Measurements from ENCODE around the gene PEX12.
"Not testable (repeated sequence)": the region's sequence is repeated elsewhere in the genome, so short reads cannot be mapped to it uniquely, and the experiment has no call there.

The PEX12 gene

DNA sequence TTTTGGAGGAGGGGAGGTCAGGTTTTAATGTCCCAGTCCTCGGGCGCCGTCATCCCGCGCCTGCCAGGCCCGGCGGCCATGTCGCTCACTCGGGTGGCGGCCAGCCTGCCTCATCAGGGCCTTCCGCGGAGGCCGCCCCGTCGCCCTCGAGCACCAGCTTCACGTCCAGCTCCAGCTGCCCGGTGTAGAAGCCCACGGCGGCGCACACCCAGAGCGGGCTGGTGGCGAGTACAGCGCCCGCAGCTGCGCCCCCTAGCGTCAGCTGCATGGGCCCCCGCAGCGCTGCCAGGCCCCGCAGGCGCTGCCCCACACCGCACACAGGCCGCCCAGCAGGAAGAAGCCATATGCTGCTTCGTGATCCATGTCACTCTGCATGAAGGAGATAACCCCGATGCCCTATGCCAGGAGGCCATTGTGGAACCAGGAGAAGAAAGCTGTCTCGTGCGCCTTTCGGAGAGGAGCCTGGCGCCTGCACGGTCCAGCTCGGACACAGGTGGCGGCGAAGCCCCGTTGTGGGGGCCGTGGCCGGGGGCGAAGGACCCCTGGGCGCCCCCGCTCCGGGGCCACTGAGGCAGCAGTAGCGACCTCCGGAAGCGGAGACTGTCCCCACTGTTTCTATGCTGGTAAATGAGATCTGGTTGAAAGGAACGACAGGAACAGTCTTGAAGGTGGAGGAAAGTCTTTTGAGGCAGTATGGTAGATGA, 18.3 kb upstream of the PEX12 start:
- Mint-ChIP-seq H3K4me3 (no peak overlapping the region), H3K4me1 (ENCODE audit: low read depth) (peaks cover 8% of the 10 kb centered on the region), H3K9me3 (no peaks in the 10 kb centered on the region), H3K27ac (no peak overlapping the region), H3K36me3 (ENCODE audit: low read depth) (peaks cover 48% of the 10 kb centered on the region), H3K27me3 (ENCODE audit: low read depth) (no peaks in the 10 kb centered on the region)

DNA sequence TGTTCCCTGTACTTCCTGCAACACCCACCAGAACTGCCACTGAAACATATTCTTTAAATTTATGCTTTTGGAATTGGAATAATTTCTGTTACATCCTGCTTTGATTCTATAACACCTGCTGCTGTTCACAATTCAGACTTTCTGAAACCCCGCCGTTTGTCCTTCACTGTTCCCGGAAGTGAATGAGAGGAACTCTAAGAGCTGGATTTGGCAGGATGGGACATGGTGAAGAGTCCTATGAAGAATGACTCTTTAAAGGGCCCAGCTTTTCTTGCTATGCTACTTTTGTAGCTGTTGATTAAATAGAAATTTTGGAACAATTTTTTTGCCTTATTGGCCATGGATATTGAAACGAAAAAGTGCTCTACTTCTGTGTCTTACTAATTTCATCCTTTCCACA, 17.7 kb upstream of the PEX12 start:
- no peaks in the 10 kb centered on the region for H3K9me3 Mint-ChIP-seq
- no peak overlapping the region for H3K27ac Mint-ChIP-seq
- H3K27me3 Mint-ChIP-seq (ENCODE audit: low read depth): no peaks in the 10 kb centered on the region
- H3K36me3 Mint-ChIP-seq (ENCODE audit: low read depth): peaks cover 47% of the 10 kb centered on the region
- peaks cover 8% of the 10 kb centered on the region for H3K4me1 Mint-ChIP-seq (ENCODE audit: low read depth)
- H3K4me3 Mint-ChIP-seq: no peak overlapping the region

GRCh38 chr17:35588196-35588920, 10.0 kb upstream of the PEX12 start:
- Mint-ChIP-seq H3K27me3 (ENCODE audit: low read depth) (peaks cover 9% of the 10 kb centered on the region), H3K4me1 (ENCODE audit: low read depth) (peaks cover 24% of the 10 kb centered on the region), H3K27ac (peak overlapping the region; percentile 95), H3K4me3 (peak overlapping the region; percentile 92), H3K36me3 (ENCODE audit: low read depth) (peaks cover 4% of the 10 kb centered on the region), H3K9me3 (no peaks in the 10 kb centered on the region)

- peaks cover 9% of the 10 kb centered on the region for H3K27me3 Mint-ChIP-seq (ENCODE audit: low read depth)
- H3K4me3 Mint-ChIP-seq: peak within 1 kb of the TSS; percentile 92
- H3K9me3 Mint-ChIP-seq: no peaks in the 10 kb centered on the region
- peaks cover 23% of the 10 kb centered on the region for H3K4me1 Mint-ChIP-seq (ENCODE audit: low read depth)
- peaks cover 3% of the 10 kb centered on the region for H3K36me3 Mint-ChIP-seq (ENCODE audit: low read depth)
- peak within 1 kb of the TSS; percentile 95 for H3K27ac Mint-ChIP-seq
Observed at GRCh38 chr17:35587074-35587961, 8.9 kb upstream of the PEX12 start, which contains the start of gene AP2B1. AP2B1 (plus strand) TSS chr17:35587322; CDS start chr17:35594031, 6,709 bp downstream.

- H3K4me1 Mint-ChIP-seq (ENCODE audit: low read depth): peaks cover 23% of the 10 kb centered on the region
- H3K9me3 Mint-ChIP-seq: no peaks in the 10 kb centered on the region
- H3K27me3 Mint-ChIP-seq (ENCODE audit: low read depth): peaks cover 9% of the 10 kb centered on the region
- peak overlapping the region; percentile 95 for H3K27ac Mint-ChIP-seq
- peak overlapping the region; percentile 92 for H3K4me3 Mint-ChIP-seq
- peaks cover 3% of the 10 kb centered on the region for H3K36me3 Mint-ChIP-seq (ENCODE audit: low read depth)
Observed at GRCh38 chr17:35586569-35587073, 8.2 kb upstream of the PEX12 start.

GRCh38 chr17:35584061-35584460, 5.7 kb upstream of the PEX12 start:
- H3K9me3 Mint-ChIP-seq: no peaks in the 10 kb centered on the region
- H3K36me3 Mint-ChIP-seq (ENCODE audit: low read depth): peaks cover 3% of the 10 kb centered on the region
- peaks cover 13% of the 10 kb centered on the region for H3K4me1 Mint-ChIP-seq (ENCODE audit: low read depth)
- no peak overlapping the region for H3K27ac Mint-ChIP-seq
- H3K4me3 Mint-ChIP-seq: no peak overlapping the region
- H3K27me3 Mint-ChIP-seq (ENCODE audit: low read depth): peaks cover 9% of the 10 kb centered on the region

DNA sequence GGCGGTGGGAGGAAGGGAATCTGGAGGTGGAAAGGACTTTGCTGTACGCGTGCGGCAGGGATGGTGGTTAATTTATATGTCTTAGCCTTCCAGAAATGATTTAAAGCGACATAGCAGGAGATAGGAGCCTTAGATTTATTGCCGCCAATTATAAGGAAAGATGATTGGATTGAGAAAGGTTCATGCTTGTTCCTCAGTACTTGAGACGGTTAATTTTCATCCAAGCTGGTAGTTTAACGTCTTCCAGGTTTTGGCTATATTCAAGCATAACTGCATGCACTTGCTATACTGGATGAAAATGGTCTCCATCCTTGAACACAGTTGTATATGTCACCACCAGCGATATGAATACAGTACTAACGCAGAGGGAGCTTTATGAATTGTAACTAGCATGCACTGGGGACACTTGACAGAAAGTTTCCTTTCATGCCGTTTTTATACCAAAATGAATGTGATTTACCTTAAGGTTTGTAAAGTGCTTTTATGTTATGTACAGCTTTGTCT, 610 bp upstream of the PEX12 start:
- Mint-ChIP-seq H3K4me1 (ENCODE audit: low read depth) (peaks cover 14% of the 10 kb centered on the region), H3K36me3 (ENCODE audit: low read depth) (peaks cover 14% of the 10 kb centered on the region), H3K27ac (peak overlapping the region; percentile 96), H3K27me3 (ENCODE audit: low read depth) (no peaks in the 10 kb centered on the region), H3K4me3 (peak overlapping the region; percentile 96), H3K9me3 (no peaks in the 10 kb centered on the region)

- H3K9me3 Mint-ChIP-seq: no peaks in the 10 kb centered on the region
- peaks cover 14% of the 10 kb centered on the region for H3K36me3 Mint-ChIP-seq (ENCODE audit: low read depth)
- H3K27ac Mint-ChIP-seq: peak overlapping the region; percentile 96
- H3K4me1 Mint-ChIP-seq (ENCODE audit: low read depth): peaks cover 14% of the 10 kb centered on the region
- H3K4me3 Mint-ChIP-seq: peak overlapping the region; percentile 96
- H3K27me3 Mint-ChIP-seq (ENCODE audit: low read depth): no peaks in the 10 kb centered on the region
Observed at GRCh38 chr17:35577830-35578196, 558 bp downstream of the PEX12 start.

DNA sequence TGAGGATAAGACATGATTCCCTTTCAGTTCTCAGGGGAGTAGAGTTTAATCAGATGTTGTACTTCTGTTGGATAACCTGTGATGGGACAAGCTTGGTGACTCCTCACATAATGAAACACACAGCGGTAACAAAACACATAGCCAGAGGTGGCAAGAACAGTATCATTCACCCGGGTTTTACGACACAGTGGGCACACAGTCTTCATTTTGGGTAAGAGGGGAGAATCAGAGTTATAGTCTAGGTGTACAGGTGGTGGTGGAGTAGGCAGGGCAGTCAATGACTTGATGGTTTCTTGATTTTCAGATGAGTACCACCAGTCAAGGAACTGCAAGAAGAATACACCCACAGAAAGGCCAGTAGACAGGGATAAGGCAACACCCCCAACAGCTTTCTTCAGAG, 2.6 kb downstream of the PEX12 start:
- Mint-ChIP-seq H3K27ac (no peak overlapping the region), H3K4me3 (no peak overlapping the region), H3K9me3 (no peaks in the 10 kb centered on the region)

DNA sequence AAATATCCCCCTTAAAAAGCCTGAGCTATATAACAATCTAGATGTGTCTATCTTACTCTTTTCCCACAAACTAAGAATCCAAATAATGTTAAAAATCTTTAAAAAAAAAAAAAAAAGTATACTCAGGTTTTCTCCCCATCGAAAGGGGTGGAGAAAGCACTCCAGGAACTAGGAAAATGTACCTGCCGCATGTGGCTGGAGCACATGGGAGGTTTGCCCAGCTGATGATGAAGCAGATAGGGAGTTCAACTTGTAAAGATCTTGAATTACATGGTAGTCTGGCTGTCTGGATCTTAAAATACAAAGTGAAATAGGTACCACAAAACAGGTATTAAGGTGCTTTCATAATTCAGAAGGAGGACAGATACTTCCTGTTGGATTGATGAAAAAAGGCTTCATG, 9.0 kb downstream of the PEX12 start:
- H3K27ac Mint-ChIP-seq: peak overlapping the region; percentile 32

More for the DNA sequence above, 2.6 kb downstream of the PEX12 start:
- Mint-ChIP-seq H3K4me1 (ENCODE audit: low read depth) (peaks cover 14% of the 10 kb centered on the region), H3K27me3 (ENCODE audit: low read depth) (no peaks in the 10 kb centered on the region), H3K36me3 (ENCODE audit: low read depth) (peaks cover 14% of the 10 kb centered on the region)

GRCh38 chr17:35568561-35568960, 9.8 kb downstream of the PEX12 start:
- Mint-ChIP-seq H3K27me3 (ENCODE audit: low read depth) (peaks cover 21% of the 10 kb centered on the region), H3K4me3 (peak overlapping the region; percentile 81), H3K27ac (peak overlapping the region; percentile 49), H3K9me3 (no peaks in the 10 kb centered on the region), H3K36me3 (ENCODE audit: low read depth) (peaks cover 3% of the 10 kb centered on the region), H3K4me1 (ENCODE audit: low read depth) (peaks cover 17% of the 10 kb centered on the region)

More for the DNA sequence above, 9.0 kb downstream of the PEX12 start:
- Mint-ChIP-seq H3K9me3 (no peaks in the 10 kb centered on the region), H3K4me1 (ENCODE audit: low read depth) (peaks cover 16% of the 10 kb centered on the region), H3K4me3 (peak overlapping the region; percentile 55), H3K27me3 (ENCODE audit: low read depth) (peaks cover 12% of the 10 kb centered on the region), H3K36me3 (ENCODE audit: low read depth) (peaks cover 3% of the 10 kb centered on the region)

DNA sequence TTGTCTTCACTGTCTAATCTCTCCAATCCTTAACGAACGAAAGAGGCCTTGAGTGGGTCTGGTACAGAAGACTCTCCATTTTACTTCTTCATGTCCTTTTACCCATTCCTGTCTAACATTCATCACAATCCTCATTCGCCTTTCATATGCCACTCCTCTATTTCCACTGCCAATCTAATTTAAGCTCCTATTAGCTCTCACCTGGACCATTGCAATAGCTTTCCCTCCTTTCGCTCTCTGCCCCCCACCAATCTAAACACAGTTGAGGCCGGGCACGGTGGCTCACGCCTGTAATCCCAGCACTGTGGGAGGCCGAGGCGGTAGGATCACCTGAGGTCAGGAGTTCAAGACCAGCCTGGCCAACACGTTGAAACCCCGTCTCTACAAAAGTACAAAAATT, 11.4 kb downstream of the PEX12 start:
- peak overlapping the region; percentile 81 for H3K4me3 Mint-ChIP-seq
- H3K27ac Mint-ChIP-seq: peak overlapping the region; percentile 13
- peaks cover 17% of the 10 kb centered on the region for H3K4me1 Mint-ChIP-seq (ENCODE audit: low read depth)
- H3K9me3 Mint-ChIP-seq: no peaks in the 10 kb centered on the region
- peaks cover 3% of the 10 kb centered on the region for H3K36me3 Mint-ChIP-seq (ENCODE audit: low read depth)
- H3K27me3 Mint-ChIP-seq (ENCODE audit: low read depth): peaks cover 28% of the 10 kb centered on the region

- H3K4me3 Mint-ChIP-seq; H3K9me3 Mint-ChIP-seq; H3K27ac Mint-ChIP-seq; H3K4me1 Mint-ChIP-seq (ENCODE audit: low read depth); H3K36me3 Mint-ChIP-seq (ENCODE audit: low read depth): not testable (repeated sequence)
- peaks cover 50% of the 10 kb centered on the region for H3K27me3 Mint-ChIP-seq (ENCODE audit: low read depth)
Observed at GRCh38 chr17:35563181-35563580, 15.2 kb downstream of the PEX12 start.

- Mint-ChIP-seq H3K36me3 (ENCODE audit: low read depth) (no peaks in the 10 kb centered on the region), H3K4me3 (no peak within 1 kb of the TSS), H3K9me3 (no peaks in the 10 kb centered on the region), H3K27ac (no peak within 1 kb of the TSS), H3K27me3 (ENCODE audit: low read depth) (peaks cover 60% of the 10 kb centered on the region), H3K4me1 (ENCODE audit: low read depth) (peaks cover 4% of the 10 kb centered on the region)
Observed at GRCh38 chr17:35560703-35561102, 17.7 kb downstream of the PEX12 start, which contains the start of gene SLFN14. SLFN14 (minus strand) TSS chr17:35560819; CDS start chr17:35558062, 2,757 bp downstream.

Data from T-helper 1 cell treated with Interleukin-12 subunit alpha and Interleukin-12 subunit beta and Interleukin-4 antibody, amounts not matched to agents 30 μg/mL and 1 μg/mL, for 36 hours (primary cell).